ENCODE results near the gene C2orf76.

- TF ChIP-seq CTCF (IDR thresholded peaks at IDR 0.05) (no peak), POLR2A (IDR thresholded peaks at IDR 0.05) (no peak)
Observed at GRCh38 chr2:119359774-119360173, 6.9 kb downstream of the C2orf76 start.

Measured in uterus (tissue), 2 donors.